ENCODE data around the gene TBCK.

DNA sequence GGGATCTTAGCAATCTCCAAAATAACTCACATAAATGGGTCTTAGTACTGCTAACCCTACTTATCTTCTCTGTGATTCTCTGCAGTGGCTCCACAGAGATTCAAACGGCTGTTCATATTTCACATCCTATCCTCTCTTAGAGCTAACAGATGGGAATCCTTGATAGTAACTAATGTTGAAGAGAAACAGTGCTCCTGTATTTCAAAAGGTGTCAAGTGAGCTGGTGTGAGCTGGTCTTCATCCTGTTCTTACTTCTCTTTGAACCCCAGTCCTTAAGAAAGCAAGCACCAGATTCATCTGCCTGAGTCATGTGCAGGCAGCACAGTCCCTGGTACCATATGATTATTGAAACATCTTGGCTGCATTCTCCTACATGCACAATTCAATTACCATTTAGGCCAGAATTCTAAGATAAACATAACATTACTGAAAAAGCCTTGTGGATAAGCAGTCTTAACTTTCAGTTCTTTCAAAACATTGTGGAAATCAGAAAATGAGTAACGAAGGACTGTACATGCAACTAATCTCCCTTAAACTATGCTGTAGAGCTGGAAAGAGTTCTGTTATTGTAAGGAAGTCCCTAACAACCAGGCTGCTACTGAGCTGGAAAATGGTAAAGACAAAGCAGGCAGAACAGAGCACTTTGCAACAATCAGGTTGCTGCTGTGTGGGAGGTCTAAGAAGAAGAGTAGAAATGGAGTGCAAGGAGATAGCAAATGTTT, 267.6 kb downstream of the TBCK start:
- TF ChIP-seq, protein P1, sequence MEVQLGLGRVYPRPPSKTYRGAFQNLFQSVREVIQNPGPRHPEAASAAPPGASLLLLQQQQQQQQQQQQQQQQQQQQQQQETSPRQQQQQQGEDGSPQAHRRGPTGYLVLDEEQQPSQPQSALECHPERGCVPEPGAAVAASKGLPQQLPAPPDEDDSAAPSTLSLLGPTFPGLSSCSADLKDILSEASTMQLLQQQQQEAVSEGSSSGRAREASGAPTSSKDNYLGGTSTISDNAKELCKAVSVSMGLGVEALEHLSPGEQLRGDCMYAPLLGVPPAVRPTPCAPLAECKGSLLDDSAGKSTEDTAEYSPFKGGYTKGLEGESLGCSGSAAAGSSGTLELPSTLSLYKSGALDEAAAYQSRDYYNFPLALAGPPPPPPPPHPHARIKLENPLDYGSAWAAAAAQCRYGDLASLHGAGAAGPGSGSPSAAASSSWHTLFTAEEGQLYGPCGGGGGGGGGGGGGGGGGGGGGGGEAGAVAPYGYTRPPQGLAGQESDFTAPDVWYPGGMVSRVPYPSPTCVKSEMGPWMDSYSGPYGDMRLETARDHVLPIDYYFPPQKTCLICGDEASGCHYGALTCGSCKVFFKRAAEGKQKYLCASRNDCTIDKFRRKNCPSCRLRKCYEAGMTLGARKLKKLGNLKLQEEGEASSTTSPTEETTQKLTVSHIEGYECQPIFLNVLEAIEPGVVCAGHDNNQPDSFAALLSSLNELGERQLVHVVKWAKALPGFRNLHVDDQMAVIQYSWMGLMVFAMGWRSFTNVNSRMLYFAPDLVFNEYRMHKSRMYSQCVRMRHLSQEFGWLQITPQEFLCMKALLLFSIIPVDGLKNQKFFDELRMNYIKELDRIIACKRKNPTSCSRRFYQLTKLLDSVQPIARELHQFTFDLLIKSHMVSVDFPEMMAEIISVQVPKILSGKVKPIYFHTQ (CRISPR knock-in tag; IDR thresholded peaks at IDR 0.05): no peak
- no peak for TF ChIP-seq NR1H2 (CRISPR knock-in tag; IDR thresholded peaks at IDR 0.05)
- TF ChIP-seq, protein P2, sequence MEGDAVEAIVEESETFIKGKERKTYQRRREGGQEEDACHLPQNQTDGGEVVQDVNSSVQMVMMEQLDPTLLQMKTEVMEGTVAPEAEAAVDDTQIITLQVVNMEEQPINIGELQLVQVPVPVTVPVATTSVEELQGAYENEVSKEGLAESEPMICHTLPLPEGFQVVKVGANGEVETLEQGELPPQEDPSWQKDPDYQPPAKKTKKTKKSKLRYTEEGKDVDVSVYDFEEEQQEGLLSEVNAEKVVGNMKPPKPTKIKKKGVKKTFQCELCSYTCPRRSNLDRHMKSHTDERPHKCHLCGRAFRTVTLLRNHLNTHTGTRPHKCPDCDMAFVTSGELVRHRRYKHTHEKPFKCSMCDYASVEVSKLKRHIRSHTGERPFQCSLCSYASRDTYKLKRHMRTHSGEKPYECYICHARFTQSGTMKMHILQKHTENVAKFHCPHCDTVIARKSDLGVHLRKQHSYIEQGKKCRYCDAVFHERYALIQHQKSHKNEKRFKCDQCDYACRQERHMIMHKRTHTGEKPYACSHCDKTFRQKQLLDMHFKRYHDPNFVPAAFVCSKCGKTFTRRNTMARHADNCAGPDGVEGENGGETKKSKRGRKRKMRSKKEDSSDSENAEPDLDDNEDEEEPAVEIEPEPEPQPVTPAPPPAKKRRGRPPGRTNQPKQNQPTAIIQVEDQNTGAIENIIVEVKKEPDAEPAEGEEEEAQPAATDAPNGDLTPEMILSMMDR (IDR thresholded peaks at IDR 0.05): no peak
- TF ChIP-seq SMAD4 (CRISPR knock-in tag; IDR thresholded peaks at IDR 0.05): no peak
- TF ChIP-seq CREM (CRISPR knock-in tag; IDR thresholded peaks at IDR 0.05): no peak
- TF ChIP-seq ZBTB21 (CRISPR knock-in tag; IDR thresholded peaks at IDR 0.05; ENCODE audit: borderline replicate concordance): no peak
- TF ChIP-seq, protein P3, sequence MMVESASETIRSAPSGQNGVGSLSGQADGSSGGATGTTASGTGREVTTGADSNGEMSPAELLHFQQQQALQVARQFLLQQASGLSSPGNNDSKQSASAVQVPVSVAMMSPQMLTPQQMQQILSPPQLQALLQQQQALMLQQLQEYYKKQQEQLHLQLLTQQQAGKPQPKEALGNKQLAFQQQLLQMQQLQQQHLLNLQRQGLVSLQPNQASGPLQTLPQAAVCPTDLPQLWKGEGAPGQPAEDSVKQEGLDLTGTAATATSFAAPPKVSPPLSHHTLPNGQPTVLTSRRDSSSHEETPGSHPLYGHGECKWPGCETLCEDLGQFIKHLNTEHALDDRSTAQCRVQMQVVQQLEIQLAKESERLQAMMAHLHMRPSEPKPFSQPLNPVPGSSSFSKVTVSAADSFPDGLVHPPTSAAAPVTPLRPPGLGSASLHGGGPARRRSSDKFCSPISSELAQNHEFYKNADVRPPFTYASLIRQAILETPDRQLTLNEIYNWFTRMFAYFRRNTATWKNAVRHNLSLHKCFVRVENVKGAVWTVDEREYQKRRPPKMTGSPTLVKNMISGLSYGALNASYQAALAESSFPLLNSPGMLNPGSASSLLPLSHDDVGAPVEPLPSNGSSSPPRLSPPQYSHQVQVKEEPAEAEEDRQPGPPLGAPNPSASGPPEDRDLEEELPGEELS (CRISPR knock-in tag; IDR thresholded peaks at IDR 0.05): no peak
- TF ChIP-seq ZNF121 (CRISPR knock-in tag; IDR thresholded peaks at IDR 0.05): no peak
- TF ChIP-seq, protein P4, sequence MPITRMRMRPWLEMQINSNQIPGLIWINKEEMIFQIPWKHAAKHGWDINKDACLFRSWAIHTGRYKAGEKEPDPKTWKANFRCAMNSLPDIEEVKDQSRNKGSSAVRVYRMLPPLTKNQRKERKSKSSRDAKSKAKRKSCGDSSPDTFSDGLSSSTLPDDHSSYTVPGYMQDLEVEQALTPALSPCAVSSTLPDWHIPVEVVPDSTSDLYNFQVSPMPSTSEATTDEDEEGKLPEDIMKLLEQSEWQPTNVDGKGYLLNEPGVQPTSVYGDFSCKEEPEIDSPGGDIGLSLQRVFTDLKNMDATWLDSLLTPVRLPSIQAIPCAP (CRISPR knock-in tag; IDR thresholded peaks at IDR 0.05): no peak
- TF ChIP-seq, protein P5, sequence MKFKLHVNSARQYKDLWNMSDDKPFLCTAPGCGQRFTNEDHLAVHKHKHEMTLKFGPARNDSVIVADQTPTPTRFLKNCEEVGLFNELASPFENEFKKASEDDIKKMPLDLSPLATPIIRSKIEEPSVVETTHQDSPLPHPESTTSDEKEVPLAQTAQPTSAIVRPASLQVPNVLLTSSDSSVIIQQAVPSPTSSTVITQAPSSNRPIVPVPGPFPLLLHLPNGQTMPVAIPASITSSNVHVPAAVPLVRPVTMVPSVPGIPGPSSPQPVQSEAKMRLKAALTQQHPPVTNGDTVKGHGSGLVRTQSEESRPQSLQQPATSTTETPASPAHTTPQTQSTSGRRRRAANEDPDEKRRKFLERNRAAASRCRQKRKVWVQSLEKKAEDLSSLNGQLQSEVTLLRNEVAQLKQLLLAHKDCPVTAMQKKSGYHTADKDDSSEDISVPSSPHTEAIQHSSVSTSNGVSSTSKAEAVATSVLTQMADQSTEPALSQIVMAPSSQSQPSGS (CRISPR knock-in tag; IDR thresholded peaks at IDR 0.05; ENCODE audit: borderline replicate concordance, low read depth): no peak

Data from WTC11 (cell line).